ENCODE measurements around the gene DAZAP2. TPM values are rescaled to one million over a fixed set of nuclear protein-coding genes. Genes with fewer than 3 reads are reported as not detected.

DAZAP2 gene
- total RNA-seq, 2 experiments from 2014 or later = 131 to 137 TPM

DNA sequence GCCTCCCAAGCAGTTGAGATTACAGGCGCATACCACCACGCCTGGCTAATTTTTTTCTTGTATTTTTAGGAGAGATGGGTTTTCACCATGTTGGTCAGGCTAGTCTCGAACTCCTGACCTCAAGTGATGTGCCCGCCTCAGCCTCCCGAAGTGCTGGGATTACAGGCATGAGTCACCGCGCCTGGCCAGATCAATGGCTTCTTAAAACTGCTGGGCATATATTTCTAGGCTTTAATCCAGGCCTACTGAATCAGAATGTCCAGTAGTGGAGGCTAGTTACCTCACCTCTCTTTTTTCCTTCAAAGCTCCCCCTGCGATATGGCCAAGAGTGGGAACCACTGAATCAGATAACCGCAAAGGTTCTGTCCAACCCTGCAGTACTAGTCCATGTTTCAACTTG, 37.8 kb upstream of the DAZAP2 start:
- TF ChIP-seq, protein P1, sequence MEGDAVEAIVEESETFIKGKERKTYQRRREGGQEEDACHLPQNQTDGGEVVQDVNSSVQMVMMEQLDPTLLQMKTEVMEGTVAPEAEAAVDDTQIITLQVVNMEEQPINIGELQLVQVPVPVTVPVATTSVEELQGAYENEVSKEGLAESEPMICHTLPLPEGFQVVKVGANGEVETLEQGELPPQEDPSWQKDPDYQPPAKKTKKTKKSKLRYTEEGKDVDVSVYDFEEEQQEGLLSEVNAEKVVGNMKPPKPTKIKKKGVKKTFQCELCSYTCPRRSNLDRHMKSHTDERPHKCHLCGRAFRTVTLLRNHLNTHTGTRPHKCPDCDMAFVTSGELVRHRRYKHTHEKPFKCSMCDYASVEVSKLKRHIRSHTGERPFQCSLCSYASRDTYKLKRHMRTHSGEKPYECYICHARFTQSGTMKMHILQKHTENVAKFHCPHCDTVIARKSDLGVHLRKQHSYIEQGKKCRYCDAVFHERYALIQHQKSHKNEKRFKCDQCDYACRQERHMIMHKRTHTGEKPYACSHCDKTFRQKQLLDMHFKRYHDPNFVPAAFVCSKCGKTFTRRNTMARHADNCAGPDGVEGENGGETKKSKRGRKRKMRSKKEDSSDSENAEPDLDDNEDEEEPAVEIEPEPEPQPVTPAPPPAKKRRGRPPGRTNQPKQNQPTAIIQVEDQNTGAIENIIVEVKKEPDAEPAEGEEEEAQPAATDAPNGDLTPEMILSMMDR (conservative IDR thresholded peaks at IDR 0.05; ENCODE audit: low read length) = no peak
- TF ChIP-seq EZH2phosphoT487 (IDR thresholded peaks at IDR 0.05; ENCODE audit: borderline replicate concordance, low read depth, low read length) = no peak
- no peaks in the 10 kb centered on the region for H3K9me3 ChIP-seq (ENCODE audit: low read length)
- BruUV-seq (replicated peaks) = no TSS peak
- H3K4me2 ChIP-seq (ENCODE audit: low read length) = no peak overlapping the region
- intact Hi-C loops (cut with micrococcal nuclease; ENCODE audit: unreplicated experiment) = no loop called here
- no peaks in the 10 kb centered on the region for H3K79me2 ChIP-seq (ENCODE audit: insufficient read depth, low read depth, low read length)
- ChIA-PET CTCF (ENCODE audit: unreplicated experiment) (no interaction called here), POLR2A (no interaction called here)
- no peaks in the 10 kb centered on the region for H3K4me1 ChIP-seq (ENCODE audit: insufficient read depth, low read length, poor library complexity, severe bottlenecking)
- H3K9me2 ChIP-seq (ENCODE audit: insufficient read depth, low read length) = no peaks in the 10 kb centered on the region
- no peak overlapping the region for H3K27ac ChIP-seq (ENCODE audit: low read depth, low read length, poor library complexity, severe bottlenecking)
- H3K36me3 ChIP-seq (ENCODE audit: insufficient read depth, low read length) = no peaks in the 10 kb centered on the region
- no peak for DNase-seq (ENCODE audit: low spot score)
- H3K4me3 ChIP-seq (ENCODE audit: low read depth, low read length, poor library complexity, severe bottlenecking) = no peak overlapping the region
- no peaks in the 10 kb centered on the region for H4K20me1 ChIP-seq (ENCODE audit: insufficient read depth, low read length)
- H2AFZ ChIP-seq (ENCODE audit: low read length) = no peak overlapping the region

DNA sequence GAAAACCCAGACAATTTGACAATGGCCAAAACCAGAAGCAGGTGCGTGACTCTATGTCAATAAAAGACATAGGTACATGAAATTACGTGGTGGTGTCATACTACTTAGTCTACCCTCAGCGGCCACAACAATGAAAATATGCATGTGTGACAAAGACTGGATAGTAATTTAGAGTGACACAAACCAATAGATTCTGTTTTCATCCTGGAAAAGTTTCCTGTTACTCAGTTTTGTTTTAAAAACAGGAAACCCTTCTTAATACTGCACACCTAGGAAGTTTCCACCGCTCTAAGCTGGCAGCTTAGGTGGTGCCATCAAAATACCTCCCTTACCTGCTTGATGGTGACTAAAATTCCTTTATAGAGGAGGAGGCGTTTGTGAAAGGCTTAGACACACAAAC, 35.9 kb upstream of the DAZAP2 start:
- intact Hi-C loops (cut with micrococcal nuclease; ENCODE audit: unreplicated experiment) = no loop called here
- Histone ChIP-seq H3K4me2 (ENCODE audit: low read length) (no peak overlapping the region), H3K36me3 (ENCODE audit: insufficient read depth, low read length) (no peaks in the 10 kb centered on the region), H3K4me3 (ENCODE audit: low read depth, low read length, poor library complexity, severe bottlenecking) (no peak overlapping the region), H2AFZ (ENCODE audit: low read length) (no peak overlapping the region), H3K9me3 (ENCODE audit: low read length) (no peaks in the 10 kb centered on the region), H3K4me1 (ENCODE audit: insufficient read depth, low read length, poor library complexity, severe bottlenecking) (no peaks in the 10 kb centered on the region), H3K9me2 (ENCODE audit: insufficient read depth, low read length) (no peaks in the 10 kb centered on the region), H3K27ac (ENCODE audit: low read depth, low read length, poor library complexity, severe bottlenecking) (no peak overlapping the region), H3K79me2 (ENCODE audit: insufficient read depth, low read depth, low read length) (no peaks in the 10 kb centered on the region), H4K20me1 (ENCODE audit: insufficient read depth, low read length) (no peaks in the 10 kb centered on the region)
- TF ChIP-seq EZH2phosphoT487 (IDR thresholded peaks at IDR 0.05; ENCODE audit: borderline replicate concordance, low read depth, low read length) = no peak
- TF ChIP-seq, protein P1 (conservative IDR thresholded peaks at IDR 0.05; ENCODE audit: low read length) = no peak
- no peak for DNase-seq (ENCODE audit: low spot score)
- ChIA-PET CTCF (ENCODE audit: unreplicated experiment) (no interaction called here), POLR2A (no interaction called here)
- no TSS peak for BruUV-seq (replicated peaks)

DNA sequence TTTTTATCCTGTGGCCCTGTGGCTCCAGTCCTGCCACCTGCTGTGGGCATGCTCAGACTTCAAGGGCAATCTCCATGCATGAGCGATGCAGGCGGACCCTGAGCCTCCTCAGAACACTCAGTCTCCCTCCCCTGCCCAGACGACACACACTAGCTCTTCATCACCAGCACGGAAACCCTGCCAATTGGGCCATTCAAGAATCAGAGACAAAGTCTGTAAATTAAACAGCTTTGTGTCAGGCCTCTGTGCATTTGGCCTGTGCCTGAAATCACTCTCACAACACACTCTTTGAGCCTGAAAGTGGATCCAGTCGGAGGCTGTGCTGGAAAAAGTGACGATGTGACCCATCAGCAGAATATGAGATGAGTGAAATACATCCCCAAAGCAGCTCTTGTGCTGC, 33.3 kb upstream of the DAZAP2 start:
- Histone ChIP-seq H3K36me3 (ENCODE audit: insufficient read depth, low read length) (no peaks in the 10 kb centered on the region), H4K20me1 (ENCODE audit: insufficient read depth, low read length) (no peaks in the 10 kb centered on the region), H2AFZ (ENCODE audit: low read length) (no peak overlapping the region), H3K4me3 (ENCODE audit: low read depth, low read length, poor library complexity, severe bottlenecking) (no peak overlapping the region), H3K79me2 (ENCODE audit: insufficient read depth, low read depth, low read length) (no peaks in the 10 kb centered on the region), H3K9me2 (ENCODE audit: insufficient read depth, low read length) (no peaks in the 10 kb centered on the region), H3K4me1 (ENCODE audit: insufficient read depth, low read length, poor library complexity, severe bottlenecking) (no peaks in the 10 kb centered on the region), H3K27ac (ENCODE audit: low read depth, low read length, poor library complexity, severe bottlenecking) (no peak overlapping the region), H3K9me3 (ENCODE audit: low read length) (no peaks in the 10 kb centered on the region), H3K4me2 (ENCODE audit: low read length) (no peak overlapping the region)
- intact Hi-C loops (cut with micrococcal nuclease; ENCODE audit: unreplicated experiment) = no loop called here
- TF ChIP-seq, protein P1 (conservative IDR thresholded peaks at IDR 0.05; ENCODE audit: low read length) = no peak
- no peak for TF ChIP-seq EZH2phosphoT487 (IDR thresholded peaks at IDR 0.05; ENCODE audit: borderline replicate concordance, low read depth, low read length)
- POLR2A ChIA-PET = interaction anchor here (0.7 kb wide), 1 partner anchor 106 kb away, joined by 3 read pairs; no protein-coding TSS in a partner anchor
- CTCF ChIA-PET (ENCODE audit: unreplicated experiment) = interaction anchor here (1.1 kb wide), 1 partner anchor 17 kb away, joined by 3 read pairs; no protein-coding TSS in a partner anchor
- BruUV-seq (replicated peaks) = no TSS peak
- DNase-seq (ENCODE audit: low spot score) = no peak

Data from OCI-LY7 (cell line).